SU-DHL-6 (cell line): Measurements from ENCODE around the gene SNX10.

Experiments
- H2AFZ ChIP-seq: fragments of 200-600 bp; sonication (generic); 2 replicates; pipeline ENCODE4 v1.6.1; 2014; ENCODE audit warnings: low read depth, mild to moderate bottlenecking, moderate library complexity, mixed read lengths, antibody characterized with exemption, low read length; ENCODE audit not compliant: severe bottlenecking
- H3F3A ChIP-seq: fragments of 200-600 bp; shearing (Covaris generic); 2 replicates; pipeline ENCODE4 v1.6.0; 2016; ENCODE audit warnings: antibody characterized with exemption, mild to moderate bottlenecking; ENCODE audit not compliant: insufficient read depth
- H3K27ac ChIP-seq: fragments of 200-600 bp; sonication (generic); 2 replicates; pipeline ENCODE4 v1.5.1; 2016; ENCODE audit warnings: low read depth, mild to moderate bottlenecking, low read length, moderate library complexity, mixed read lengths
- H3K27me3 ChIP-seq: fragments of 200-600 bp; sonication (generic), shearing (Covaris generic); 2 replicates; pipeline ENCODE4 v1.6.0; 2014; ENCODE audit warnings: mild to moderate bottlenecking, low read length
- H3K36me3 ChIP-seq: fragments of 200-600 bp; sonication (generic); 2 replicates; pipeline ENCODE4 v1.6.1; 2014; ENCODE audit warnings: mild to moderate bottlenecking, low read length, mixed read lengths
- H3K4me2 ChIP-seq: fragments of 300-600, 200-600 bp; shearing (Covaris generic), sonication (generic); 2 replicates; pipeline ENCODE4 v1.6.0; 2014; ENCODE audit warnings: low read length, low read depth, mild to moderate bottlenecking; ENCODE audit not compliant: poor library complexity, severe bottlenecking
- H3K4me3 ChIP-seq: fragments of 200-600 bp; sonication (generic); 2 replicates; pipeline ENCODE4 v1.5.1; 2014; ENCODE audit warnings: antibody characterized with exemption, low read length, mild to moderate bottlenecking, mixed read lengths; ENCODE audit not compliant: insufficient read depth, poor library complexity, severe bottlenecking
- H3K79me2 ChIP-seq: fragments of 200-600 bp; sonication (generic); 2 replicates; pipeline ENCODE4 v1.6.1; 2014; ENCODE audit warnings: mild to moderate bottlenecking, low read length, moderate library complexity; ENCODE audit not compliant: insufficient read depth
- H3K9ac ChIP-seq: fragments of 200-600 bp; sonication (generic); 2 replicates; pipeline ENCODE4 v1.7.0; 2014; ENCODE audit warnings: mild to moderate bottlenecking, low read length
- H3K9me2 ChIP-seq: fragments of 200-600 bp; sonication (generic); replicated peaks from 2 replicates; pipeline ENCODE4 v1.6.1; 2014; ENCODE audit warnings: low read length; ENCODE audit not compliant: insufficient read depth
- H3K9me3 ChIP-seq: fragments of 200-600 bp; sonication (generic); 2 replicates; pipeline ENCODE4 v1.6.1; 2014; ENCODE audit warnings: low read length, mixed read lengths; ENCODE audit not compliant: insufficient read depth
- H4K20me1 ChIP-seq: fragments of 200-600 bp; sonication (generic); 2 replicates; pipeline ENCODE4 v1.6.1; 2014; ENCODE audit warnings: low read depth, mild to moderate bottlenecking, antibody characterized with exemption, low read length, moderate library complexity, mixed read lengths
- EZH2phosphoT487 ChIP-seq: fragments of 200-600 bp; sonication (generic), shearing (Covaris generic); conservative IDR thresholded peaks from 2 replicates; pipeline ENCODE4 v1.6.1; 2018; ENCODE audit warnings: mild to moderate bottlenecking, antibody characterized with exemption, low read length, moderate library complexity, mixed read lengths
- TF ChIP-seq, protein P1 (sequence below): fragments of 200-600 bp; sonication (generic); IDR thresholded peaks from one replicate; pipeline ENCODE4 v1.5.1; 2017; ENCODE audit warnings: antibody characterized with exemption, mild to moderate bottlenecking, low read length, moderate library complexity; ENCODE audit not compliant: insufficient read depth, poor library complexity, severe bottlenecking

The SNX10 gene

DNA sequence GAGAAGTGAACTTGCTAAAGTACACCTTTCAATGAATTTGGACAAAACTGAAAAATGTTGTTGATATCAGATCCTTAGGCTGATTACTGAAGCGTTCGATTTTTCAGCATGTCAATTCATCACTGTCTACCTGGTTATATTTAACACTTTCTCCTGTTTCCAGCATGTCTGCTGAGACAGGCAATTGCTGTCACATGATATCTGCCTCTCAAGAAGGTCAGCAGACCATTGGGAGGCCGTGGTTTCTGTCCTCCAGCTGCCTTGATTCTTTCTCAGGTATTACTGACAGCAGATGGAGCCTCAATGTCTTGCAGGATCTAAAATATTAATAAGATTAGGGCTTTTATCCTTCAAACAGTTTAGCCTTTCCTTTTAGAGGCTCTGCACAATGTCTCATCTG is 127.5 kb downstream of the SNX10 start:
- Histone ChIP-seq H3K9ac (no peak overlapping the region), H3F3A (no peaks in the 10 kb centered on the region), H3K4me3 (no peak overlapping the region), H2AFZ (no peak overlapping the region), H3K9me2 (no peaks in the 10 kb centered on the region), H3K27ac (no peak overlapping the region), H3K9me3 (no peaks in the 10 kb centered on the region), H3K79me2 (no peaks in the 10 kb centered on the region), H4K20me1 (no peaks in the 10 kb centered on the region), H3K27me3 (no peaks in the 10 kb centered on the region), H3K36me3 (no peaks in the 10 kb centered on the region), H3K4me2 (no peak overlapping the region)
- TF ChIP-seq, protein P1, sequence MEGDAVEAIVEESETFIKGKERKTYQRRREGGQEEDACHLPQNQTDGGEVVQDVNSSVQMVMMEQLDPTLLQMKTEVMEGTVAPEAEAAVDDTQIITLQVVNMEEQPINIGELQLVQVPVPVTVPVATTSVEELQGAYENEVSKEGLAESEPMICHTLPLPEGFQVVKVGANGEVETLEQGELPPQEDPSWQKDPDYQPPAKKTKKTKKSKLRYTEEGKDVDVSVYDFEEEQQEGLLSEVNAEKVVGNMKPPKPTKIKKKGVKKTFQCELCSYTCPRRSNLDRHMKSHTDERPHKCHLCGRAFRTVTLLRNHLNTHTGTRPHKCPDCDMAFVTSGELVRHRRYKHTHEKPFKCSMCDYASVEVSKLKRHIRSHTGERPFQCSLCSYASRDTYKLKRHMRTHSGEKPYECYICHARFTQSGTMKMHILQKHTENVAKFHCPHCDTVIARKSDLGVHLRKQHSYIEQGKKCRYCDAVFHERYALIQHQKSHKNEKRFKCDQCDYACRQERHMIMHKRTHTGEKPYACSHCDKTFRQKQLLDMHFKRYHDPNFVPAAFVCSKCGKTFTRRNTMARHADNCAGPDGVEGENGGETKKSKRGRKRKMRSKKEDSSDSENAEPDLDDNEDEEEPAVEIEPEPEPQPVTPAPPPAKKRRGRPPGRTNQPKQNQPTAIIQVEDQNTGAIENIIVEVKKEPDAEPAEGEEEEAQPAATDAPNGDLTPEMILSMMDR = no peak
- no peak for TF ChIP-seq EZH2phosphoT487

DNA sequence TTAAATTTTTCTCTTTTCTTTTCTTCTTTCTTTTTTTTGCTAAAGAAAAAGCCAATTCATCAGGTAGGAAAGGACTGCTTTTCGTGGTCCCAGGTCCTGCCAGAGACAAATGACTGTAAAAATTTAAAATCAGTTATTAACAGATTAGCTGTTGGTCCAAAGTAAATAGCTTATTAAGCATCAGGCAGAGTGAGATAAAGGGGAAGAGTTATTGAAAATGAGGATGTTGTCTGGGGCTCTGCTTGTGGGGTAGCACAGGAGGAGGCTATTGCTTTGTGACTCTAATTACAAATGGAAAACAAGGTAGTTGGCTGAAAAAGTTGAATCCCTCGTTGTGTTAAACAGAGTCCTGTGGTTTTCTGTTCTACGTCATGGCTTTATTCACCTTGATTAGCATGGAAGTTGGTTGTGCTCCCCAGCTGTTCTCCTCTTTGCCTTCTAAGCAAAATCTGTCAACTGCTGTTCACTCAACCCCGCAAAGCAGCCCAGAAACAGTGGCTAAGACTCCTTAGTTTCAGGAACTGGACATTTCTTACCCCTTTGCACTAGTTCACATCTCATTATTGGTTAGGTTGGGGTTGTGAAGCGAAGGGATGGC is 128.9 kb downstream of the SNX10 start:
- H2AFZ ChIP-seq = no peak overlapping the region
- no peaks in the 10 kb centered on the region for H3K27me3 ChIP-seq
- H3K9me3 ChIP-seq = no peaks in the 10 kb centered on the region
- H3K4me2 ChIP-seq = no peak overlapping the region
- no peaks in the 10 kb centered on the region for H3K9me2 ChIP-seq
- no peaks in the 10 kb centered on the region for H3F3A ChIP-seq
- TF ChIP-seq, protein P1 = no peak
- no peak for TF ChIP-seq EZH2phosphoT487
- no peaks in the 10 kb centered on the region for H3K79me2 ChIP-seq
- H3K36me3 ChIP-seq = no peaks in the 10 kb centered on the region
- H4K20me1 ChIP-seq = no peaks in the 10 kb centered on the region
- H3K9ac ChIP-seq = no peak overlapping the region
- H3K4me3 ChIP-seq = no peak overlapping the region
- H3K27ac ChIP-seq = no peak overlapping the region

DNA sequence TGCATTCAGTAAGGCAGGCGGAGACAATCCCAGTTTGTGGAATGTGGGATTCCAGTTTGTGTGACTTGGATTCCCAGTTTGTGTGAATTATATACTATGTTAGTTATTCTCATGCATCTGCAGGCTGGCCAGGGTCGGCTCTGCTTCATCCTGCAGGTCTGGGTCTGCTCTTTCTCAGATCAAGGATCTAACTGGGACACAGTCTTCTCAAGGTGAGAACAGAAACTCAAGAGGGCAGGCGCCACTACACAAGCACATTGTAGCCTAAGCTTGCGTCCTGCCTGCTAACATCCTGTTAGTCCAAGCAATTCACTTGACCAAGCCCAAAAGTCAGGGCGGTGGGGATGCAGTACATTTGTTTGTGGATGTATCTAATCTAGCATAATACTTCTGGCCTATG is 131.1 kb downstream of the SNX10 start:
- no peak overlapping the region for H2AFZ ChIP-seq
- TF ChIP-seq, protein P1 = no peak
- no peak for TF ChIP-seq EZH2phosphoT487
- H3K9ac ChIP-seq = no peak overlapping the region
- H3K4me3 ChIP-seq = no peak overlapping the region
- no peak overlapping the region for H3K4me2 ChIP-seq
- no peaks in the 10 kb centered on the region for H3K79me2 ChIP-seq
- H3K36me3 ChIP-seq = no peaks in the 10 kb centered on the region
- H3K27me3 ChIP-seq = no peaks in the 10 kb centered on the region
- no peaks in the 10 kb centered on the region for H3K9me3 ChIP-seq
- no peaks in the 10 kb centered on the region for H3F3A ChIP-seq
- H3K9me2 ChIP-seq = no peaks in the 10 kb centered on the region
- H4K20me1 ChIP-seq = no peaks in the 10 kb centered on the region
- H3K27ac ChIP-seq = no peak overlapping the region
